H1 (cell line): Measurements from ENCODE around the gene IQCH. TPM values are rescaled to one million over a fixed set of nuclear protein-coding genes. Genes with fewer than 3 reads are reported as not detected.

Experiments
- CTCF ChIA-PET: fragments of 300-600 bp; sonication (Branson Sonifier 250); formaldehyde crosslinking; loops from one replicate; lab custom pipeline; 2021; ENCODE audit not compliant: partially characterized antibody; lab: Charles Lee
- POLR2A ChIA-PET: fragments of 300-600 bp; sonication (Branson Sonifier 250); formaldehyde crosslinking; loops from one replicate; lab custom pipeline; 2021; ENCODE audit warnings: inconsistent platforms; ENCODE audit not compliant: partially characterized antibody; lab: Charles Lee
- DNase-seq, 2 experiments: peaks; one replicate each; pipeline versions ENCODE4 v3.0.0 to v3.0.0-alpha.2; 2010 to 2022; ENCODE audit warnings: low spot score in 2 of 2, low read depth in 1 of 2, mixed read lengths in 1 of 2
- FAIRE-seq: peaks from 2 replicates; lab custom pipeline; 2011; peaks lifted over from hg19 to GRCh38; lab: Jason Lieb, UNC
- H2AFZ ChIP-seq: 2 replicates; pipeline ENCODE4 v1.8.1; 2012; ENCODE audit warnings: low read length, inconsistent platforms
- H2AK5ac ChIP-seq: 2 replicates; pipeline ENCODE4 v1.6.1; 2013; ENCODE audit warnings: low read depth, low read length
- H2BK120ac ChIP-seq: replicated peaks from 2 replicates; pipeline ENCODE3; 2013; ENCODE audit warnings: low read depth, low read length, inconsistent platforms
- H2BK12ac ChIP-seq: 2 replicates; pipeline ENCODE4 v1.6.1; 2013; ENCODE audit warnings: low read depth, low read length
- H2BK15ac ChIP-seq: 2 replicates; pipeline ENCODE4 v1.6.1; 2013; ENCODE audit warnings: low read length
- H2BK20ac ChIP-seq: 2 replicates; pipeline ENCODE4 v1.6.1; 2013; ENCODE audit warnings: low read length
- H2BK5ac ChIP-seq: 2 replicates; pipeline ENCODE4 v1.6.1; 2013; ENCODE audit warnings: low read depth, low read length
- H3K14ac ChIP-seq: 2 replicates; pipeline ENCODE4 v1.6.1; 2013; ENCODE audit warnings: inconsistent platforms; ENCODE audit not compliant: insufficient read length
- H3K18ac ChIP-seq: 2 replicates; pipeline ENCODE4 v1.6.1; 2013; ENCODE audit warnings: low read length; ENCODE audit errors: extremely low read depth
- H3K23ac ChIP-seq: 2 replicates; pipeline ENCODE4 v1.6.1; 2013; ENCODE audit warnings: inconsistent platforms; ENCODE audit not compliant: insufficient read length
- H3K23me2 ChIP-seq: 2 replicates; pipeline ENCODE4 v1.6.1; 2013; ENCODE audit warnings: low read depth, low read length
- H3K27ac ChIP-seq: 2 replicates; pipeline ENCODE4 v1.6.1; 2011; ENCODE audit warnings: low read depth, low read length, inconsistent platforms
- H3K27me3 ChIP-seq, 4 experiments: replicated peaks in 1 of 4; 1 replicate in 1 of 4; 2 replicates in 3 of 4; pipeline versions ENCODE4 v1.6.1 to v1.8.1; 2011 to 2013; ENCODE audit warnings: low read length in 3 of 4, mild to moderate bottlenecking in 3 of 4, inconsistent platforms in 2 of 4, mixed read lengths in 2 of 4, moderate library complexity in 1 of 4; ENCODE audit not compliant: control insufficient read depth in 3 of 4, insufficient read depth in 3 of 4; ENCODE audit errors: extremely low read depth in 1 of 4
- H3K36me3 ChIP-seq, 4 experiments: 2 replicates each; pipeline versions ENCODE4 v1.6.1 to v1.8.1; 2011 to 2013; ENCODE audit warnings: mild to moderate bottlenecking in 4 of 4, low read length in 3 of 4, moderate library complexity in 2 of 4, control low read depth in 1 of 4, inconsistent platforms in 1 of 4; ENCODE audit not compliant: insufficient read depth in 4 of 4, control insufficient read depth in 2 of 4
- H3K4ac ChIP-seq: replicated peaks from 2 replicates; pipeline ENCODE3; 2013; ENCODE audit warnings: low read length, low read depth, mixed read lengths, inconsistent platforms; ENCODE audit not compliant: insufficient read length
- H3K4me1 ChIP-seq, 4 experiments: replicated peaks in 1 of 4; 1 replicate in 1 of 4; 2 replicates in 3 of 4; pipeline versions ENCODE4 v1.6.1 to v1.8.1; 2011 to 2013; ENCODE audit warnings: low read length in 3 of 4, inconsistent platforms in 2 of 4, mixed read lengths in 1 of 4; ENCODE audit not compliant: insufficient read depth in 4 of 4, control insufficient read depth in 3 of 4
- H3K4me2 ChIP-seq, 2 experiments: 2 replicates each; pipeline versions ENCODE4 v1.6.1 to v1.8.1; 2011 to 2013; ENCODE audit warnings: low read depth in 2 of 2, low read length in 2 of 2, control low read depth in 1 of 2, inconsistent platforms in 1 of 2, mild to moderate bottlenecking in 1 of 2; ENCODE audit not compliant: insufficient read depth in 1 of 2
- H3K4me3 ChIP-seq, 4 experiments: fragments of 200-600, 300-600 bp in 1 of 4; sonication (generic), shearing (Covaris generic), sonication (Bioruptor Twin) in 1 of 4; 2 replicates each; pipeline versions ENCODE4 v1.5.1 to v1.8.1; 2011 to 2016; ENCODE audit warnings: low read length in 4 of 4, low read depth in 3 of 4, control low read depth in 2 of 4, inconsistent platforms in 2 of 4, mild to moderate bottlenecking in 2 of 4, mixed read lengths in 1 of 4, moderate library complexity in 1 of 4; ENCODE audit not compliant: insufficient read depth in 2 of 4; ENCODE audit errors: extremely low read depth in 1 of 4
- H3K56ac ChIP-seq: replicated peaks from 2 replicates; pipeline ENCODE3; 2013; ENCODE audit warnings: low read depth, mild to moderate bottlenecking, mixed read lengths, low read length, inconsistent platforms; ENCODE audit not compliant: insufficient read length
- H3K79me1 ChIP-seq: 2 replicates; pipeline ENCODE4 v1.6.1; 2013; ENCODE audit warnings: low read depth, low read length, control low read depth
- H3K79me2 ChIP-seq, 2 experiments: 2 replicates each; pipeline versions ENCODE4 v1.6.1 to v1.8.1; 2012 to 2013; ENCODE audit warnings: low read length in 2 of 2, mild to moderate bottlenecking in 2 of 2, inconsistent platforms in 1 of 2; ENCODE audit not compliant: insufficient read depth in 2 of 2, control insufficient read depth in 1 of 2
- H3K9ac ChIP-seq, 4 experiments: replicated peaks in 1 of 4; 1 replicate in 1 of 4; 2 replicates in 3 of 4; pipeline versions ENCODE4 v1.6.1 to v1.8.1; 2011 to 2013; ENCODE audit warnings: low read depth in 3 of 4, low read length in 3 of 4, control low read depth in 2 of 4, mild to moderate bottlenecking in 2 of 4, moderate library complexity in 2 of 4, inconsistent platforms in 1 of 4; ENCODE audit errors: extremely low read depth in 1 of 4
- H3K9me3 ChIP-seq, 2 experiments: 2 replicates each; pipeline versions ENCODE4 v1.6.1 to v1.8.1; 2012 to 2013; ENCODE audit warnings: mild to moderate bottlenecking in 2 of 2, moderate library complexity in 2 of 2, control low read depth in 1 of 2, inconsistent platforms in 1 of 2, low read depth in 1 of 2, low read length in 1 of 2, mixed read lengths in 1 of 2; ENCODE audit not compliant: insufficient read depth in 2 of 2
- H4K20me1 ChIP-seq, 2 experiments: replicated peaks in 1 of 2; 2 replicates each; pipeline versions ENCODE3 to v1.8.1; 2011 to 2013; ENCODE audit warnings: inconsistent platforms in 2 of 2, low read length in 2 of 2, mild to moderate bottlenecking in 1 of 2; ENCODE audit not compliant: insufficient read depth in 2 of 2, control insufficient read depth in 1 of 2
- H4K5ac ChIP-seq: 2 replicates; pipeline ENCODE4 v1.6.1; 2013; ENCODE audit warnings: low read length, low read depth, mixed read lengths, inconsistent platforms; ENCODE audit not compliant: insufficient read length
- H4K8ac ChIP-seq: 2 replicates; pipeline ENCODE4 v1.8.0; 2013; ENCODE audit warnings: mild to moderate bottlenecking, moderate library complexity, low read length, inconsistent platforms; ENCODE audit not compliant: insufficient read depth; ENCODE audit errors: extremely low read depth
- H4K91ac ChIP-seq: replicated peaks from 2 replicates; pipeline ENCODE3; 2013; ENCODE audit warnings: low read length, mixed read lengths, inconsistent platforms; ENCODE audit not compliant: insufficient read length
- ASH2L ChIP-seq: fragments of 200-600, 300-600 bp; sonication (generic); IDR thresholded peaks from one replicate; pipeline ENCODE4 v1.7.1; 2017; ENCODE audit warnings: low read length
- CHD1 ChIP-seq: IDR thresholded peaks from 2 replicates; pipeline ENCODE4 v1.6.1; 2012; ENCODE audit warnings: low read depth, low read length, improper control_type of control experiment
- CHD2 ChIP-seq: IDR thresholded peaks from 2 replicates; pipeline ENCODE4 v1.6.1; 2012; ENCODE audit warnings: low read length, improper control_type of control experiment
- FOSL1 ChIP-seq: IDR thresholded peaks from 2 replicates; pipeline ENCODE4 v1.6.1; 2011; ENCODE audit warnings: mild to moderate bottlenecking, low read depth, low read length, moderate library complexity; ENCODE audit not compliant: insufficient read depth
- NRF1 ChIP-seq: IDR thresholded peaks from 2 replicates; pipeline ENCODE4 v1.6.1; 2011; ENCODE audit warnings: mild to moderate bottlenecking, low read depth, low read length, improper control_type of control experiment
- SIN3A ChIP-seq, 2 experiments: IDR thresholded peaks in 1 of 2; conservative IDR thresholded peaks in 1 of 2; 2 replicates each; pipeline ENCODE4 v1.6.1; 2011 to 2012; ENCODE audit warnings: low read length in 2 of 2, improper control_type of control experiment in 1 of 2, low read depth in 1 of 2, mild to moderate bottlenecking in 1 of 2
- SP1 ChIP-seq: IDR thresholded peaks from 2 replicates; pipeline ENCODE4 v1.6.1; 2011; ENCODE audit warnings: low read depth, low read length
- TAF1 ChIP-seq: IDR thresholded peaks from 2 replicates; pipeline ENCODE4 v1.6.1; 2011; ENCODE audit warnings: mild to moderate bottlenecking, low read depth, low read length
- YY1 ChIP-seq: IDR thresholded peaks from 2 replicates; pipeline ENCODE4 v1.6.1; 2011; ENCODE audit warnings: low read depth, mild to moderate bottlenecking, low read length
- WGBS, 2 experiments: shearing (Covaris generic) in 1 of 2; methylation state at CpG; one replicate each; pipeline versions ENCODE4 v1.1.6 to v1.1.7; 2013 to 2015; ENCODE audit warnings: low lambda C conversion rate in 2 of 2, mixed read lengths in 2 of 2, inconsistent platforms in 1 of 2, low coverage in 1 of 2, missing lambda C conversion rate in 1 of 2; ENCODE audit not compliant: insufficient replicate concordance in 2 of 2, insufficient coverage in 1 of 2, insufficient read length in 1 of 2; ENCODE audit errors: extremely low coverage in 1 of 2, missing lambda C conversion rate in 1 of 2; 5-methylcytosine and 5-hydroxymethylcytosine counted together
- polyA plus RNA-seq, 7 experiments: library from polyadenylated mRNA; depleted of rRNA in 3 of 7; stranded (reverse) in 5 of 7; unstranded in 2 of 7; fragments of >200 nt in 5 of 7; fragments of 200-250 nt in 2 of 7; gene quantifications; 1 replicate in 5 of 7; 2 replicates in 1 of 7; 4 replicates in 1 of 7; pipeline versions ENCODE4 v1.2.1 to v1.2.3, GENCODE V29; 2011 to 2013; ENCODE audit warnings: missing spikeins in 2 of 7, mixed read lengths in 2 of 7
- total RNA-seq: library from RNA; stranded (reverse); fragmentation: NEBNext Ultra II Directional; extraction: Animal tissue kit (Norgen Biotek cat#: 25700); gene quantifications from 2 replicates; pipeline ENCODE4 v1.2.1, GENCODE V29; 2021
- TF ChIP-seq, protein P1 (sequence below), 3 experiments: IDR thresholded peaks; 1 replicate in 2 of 3; 2 replicates in 1 of 3; pipeline versions ENCODE4 v1.5.1 to v1.6.1; 2011; ENCODE audit warnings: low read length in 3 of 3, mild to moderate bottlenecking in 3 of 3, inconsistent platforms in 2 of 3, low read depth in 1 of 3, moderate library complexity in 1 of 3; ENCODE audit not compliant: insufficient read depth in 1 of 3; ENCODE audit errors: control extremely low read depth in 1 of 3
- TF ChIP-seq, protein P2 (sequence below): IDR thresholded peaks from 2 replicates; pipeline ENCODE4 v1.6.1; 2011; ENCODE audit warnings: low read depth, mild to moderate bottlenecking, low read length; ENCODE audit not compliant: insufficient read depth

Gene IQCH
- total and polyA plus RNA-seq, 2 of the 8 experiments (the other 6 are each of a cell fraction or from before 2014, with no cell fraction given): 0.60 to 1.9 TPM

DNA sequence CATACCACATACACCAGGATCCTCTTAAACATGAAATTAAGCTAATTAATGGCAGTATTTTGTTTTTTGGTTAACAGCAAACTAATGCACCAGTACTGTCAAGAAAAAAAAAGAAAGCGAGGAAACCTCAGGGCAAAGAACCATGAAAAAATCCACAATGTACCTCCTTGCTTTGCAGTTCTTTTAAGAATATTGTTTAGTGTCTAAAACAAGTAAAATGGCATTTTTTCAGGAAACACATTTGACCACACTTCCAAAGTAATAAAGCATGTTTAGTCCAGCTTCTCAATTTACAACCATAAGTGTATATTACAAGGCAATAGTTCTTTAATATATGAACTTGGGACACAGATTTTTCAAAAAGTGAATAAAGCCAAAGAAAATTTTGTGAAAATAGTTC, 26.7 kb upstream of the IQCH start:
- Histone ChIP-seq H4K8ac (no peak overlapping the region), H3K79me2 (no peaks in the 10 kb centered on the region)

More for the DNA sequence above, 26.7 kb upstream of the IQCH start:
- no peak for FAIRE-seq
- Histone ChIP-seq H3K9ac (no peak overlapping the region), H2BK120ac (no peak overlapping the region), H4K91ac (no peak overlapping the region), H2BK12ac (no peak overlapping the region), H4K5ac (no peak overlapping the region), H3K23ac (no peak overlapping the region), H2BK5ac (no peak overlapping the region), H3K4me3 (no peak overlapping the region)
- DNase-seq: no peak
- WGBS, 2 experiments: 85% methylated on average over 1 of the region's 1 CpG; no CpG with 5 or more reads in 1 of the 2 experiments
- CTCF ChIA-PET: no interaction called here
- TF ChIP-seq SP1: no peak
- no peak for TF ChIP-seq ASH2L
- TF ChIP-seq TAF1: no peak
- TF ChIP-seq NRF1: no peak
- TF ChIP-seq SIN3A (conservative IDR thresholded peaks at IDR 0.05 in 1 of 2, IDR thresholded peaks at IDR 0.05 in 1 of 2; ENCODE audit: low read depth in 1 of 2, low read length in 2 of 2): no peak
- no peak for TF ChIP-seq FOSL1
- no peak for TF ChIP-seq CHD2
- TF ChIP-seq CHD1: no peak
- TF ChIP-seq, protein P1, sequence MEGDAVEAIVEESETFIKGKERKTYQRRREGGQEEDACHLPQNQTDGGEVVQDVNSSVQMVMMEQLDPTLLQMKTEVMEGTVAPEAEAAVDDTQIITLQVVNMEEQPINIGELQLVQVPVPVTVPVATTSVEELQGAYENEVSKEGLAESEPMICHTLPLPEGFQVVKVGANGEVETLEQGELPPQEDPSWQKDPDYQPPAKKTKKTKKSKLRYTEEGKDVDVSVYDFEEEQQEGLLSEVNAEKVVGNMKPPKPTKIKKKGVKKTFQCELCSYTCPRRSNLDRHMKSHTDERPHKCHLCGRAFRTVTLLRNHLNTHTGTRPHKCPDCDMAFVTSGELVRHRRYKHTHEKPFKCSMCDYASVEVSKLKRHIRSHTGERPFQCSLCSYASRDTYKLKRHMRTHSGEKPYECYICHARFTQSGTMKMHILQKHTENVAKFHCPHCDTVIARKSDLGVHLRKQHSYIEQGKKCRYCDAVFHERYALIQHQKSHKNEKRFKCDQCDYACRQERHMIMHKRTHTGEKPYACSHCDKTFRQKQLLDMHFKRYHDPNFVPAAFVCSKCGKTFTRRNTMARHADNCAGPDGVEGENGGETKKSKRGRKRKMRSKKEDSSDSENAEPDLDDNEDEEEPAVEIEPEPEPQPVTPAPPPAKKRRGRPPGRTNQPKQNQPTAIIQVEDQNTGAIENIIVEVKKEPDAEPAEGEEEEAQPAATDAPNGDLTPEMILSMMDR (IDR thresholded peaks at IDR 0.05; ENCODE audit: control extremely low read depth in 1 of 3, insufficient read depth in 1 of 3, low read depth in 1 of 3, low read length in 3 of 3): no peak
- TF ChIP-seq, protein P2, sequence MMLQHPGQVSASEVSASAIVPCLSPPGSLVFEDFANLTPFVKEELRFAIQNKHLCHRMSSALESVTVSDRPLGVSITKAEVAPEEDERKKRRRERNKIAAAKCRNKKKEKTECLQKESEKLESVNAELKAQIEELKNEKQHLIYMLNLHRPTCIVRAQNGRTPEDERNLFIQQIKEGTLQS: no peak
- TF ChIP-seq YY1: no peak
- TF ChIP-seq, all 59 proteins: peak for 0
- H3K27ac ChIP-seq: no peak overlapping the region
- H2AFZ ChIP-seq: no peak overlapping the region
- H3K18ac ChIP-seq: no peak overlapping the region
- H3K4ac ChIP-seq: no peak overlapping the region
- no peak overlapping the region for H2BK15ac ChIP-seq
- no peaks in the 10 kb centered on the region for H4K20me1 ChIP-seq
- no peak overlapping the region for H3K14ac ChIP-seq
- peaks cover 3 to 11% (median 5%) of the 10 kb centered on the region in 4 experiments; a peak in 4 of 8 replicates for H3K36me3 ChIP-seq
- H2BK20ac ChIP-seq: no peak overlapping the region
- no peak overlapping the region for H3K56ac ChIP-seq
- H3K4me1 ChIP-seq: no peaks in the 10 kb centered on the region
- no peaks in the 10 kb centered on the region for H3K27me3 ChIP-seq
- POLR2A ChIA-PET: no interaction called here
- H3K4me2 ChIP-seq: no peak overlapping the region
- H3K23me2 ChIP-seq: no peaks in the 10 kb centered on the region; the same call in 1 of the 2 replicates
- H2AK5ac ChIP-seq: no peak overlapping the region
- no peaks in the 10 kb centered on the region for H3K79me1 ChIP-seq
- H3K9me3 ChIP-seq: no peaks in the 10 kb centered on the region
